CD4-positive, alpha-beta T cell (primary cell): ENCODE results near the gene CTSD. TPM values are rescaled to one million over a fixed set of nuclear protein-coding genes. Genes with fewer than 3 reads are reported as not detected.

Source experiments
- ATAC-seq: fragments of 200-7000 bp; cut with Tn5 transposase; one replicate; pipeline ENCODE4 v1.10.0; 2022; ENCODE audit warnings: mild to moderate bottlenecking; ENCODE audit not compliant: poor library complexity
- CTCF ChIA-PET: fragments of 350-600 bp; sonication (Branson Sonifier 250); formaldehyde crosslinking; loops from one replicate; lab custom pipeline; 2021; ENCODE audit warnings: antibody characterized with exemption, inconsistent platforms; lab: Charles Lee
- POLR2A ChIA-PET: fragments of 350-600 bp; sonication (Branson Sonifier 250); formaldehyde crosslinking; loops from one replicate; lab custom pipeline; 2021; ENCODE audit warnings: antibody characterized with exemption, inconsistent platforms; lab: Charles Lee
- DNase-seq, 14 experiments: peaks; one replicate each; pipeline ENCODE4 v3.0.0-alpha.2; 2013 to 2020; ENCODE audit warnings: mixed read lengths in 2 of 14
- H3K27ac ChIP-seq, 2 donors: one replicate each; pipeline versions ENCODE4 v1.5.1 to v1.7.0; 2013; ENCODE audit warnings: low read length in 2 of 2, low read depth in 1 of 2, mild to moderate bottlenecking in 1 of 2
- H3K27me3 ChIP-seq, 2 experiments: 1 replicate in 1 of 2; 2 replicates in 1 of 2; pipeline versions ENCODE4 v1.6.1 to v1.7.0; 2013; ENCODE audit warnings: low read length in 2 of 2, control low read depth in 1 of 2, mild to moderate bottlenecking in 1 of 2, moderate library complexity in 1 of 2; ENCODE audit not compliant: insufficient read depth in 2 of 2, control insufficient read depth in 1 of 2
- H3K36me3 ChIP-seq: one replicate; pipeline ENCODE4 v1.6.1; 2013; ENCODE audit warnings: low read length, control low read depth; ENCODE audit not compliant: insufficient read depth
- H3K4me1 ChIP-seq: one replicate; pipeline ENCODE4 v1.6.1; 2013; ENCODE audit warnings: low read length, control low read depth; ENCODE audit not compliant: insufficient read depth
- H3K4me3 ChIP-seq: one replicate; pipeline ENCODE4 v1.5.1; 2013; ENCODE audit warnings: mild to moderate bottlenecking, low read length, moderate library complexity
- H3K9me3 ChIP-seq, 2 experiments: 1 replicate in 1 of 2; 2 replicates in 1 of 2; pipeline versions ENCODE4 v1.6.1 to v1.7.0; 2013; ENCODE audit warnings: low read length in 2 of 2, mild to moderate bottlenecking in 2 of 2, control low read depth in 1 of 2, moderate library complexity in 1 of 2; ENCODE audit not compliant: control insufficient read depth in 1 of 2, insufficient read depth in 1 of 2
- H3K27ac Mint-ChIP-seq: one replicate; pipeline ENCODE4 v1.8.0; 2020; ENCODE audit warnings: mixed read lengths
- H3K27me3 Mint-ChIP-seq: one replicate; pipeline ENCODE4 v1.8.0; 2021; ENCODE audit warnings: mixed read lengths
- H3K36me3 Mint-ChIP-seq: one replicate; pipeline ENCODE4 v1.8.0; 2021; ENCODE audit warnings: low read depth, mixed read lengths
- H3K4me1 Mint-ChIP-seq: one replicate; pipeline ENCODE4 v1.8.0; 2021; ENCODE audit warnings: low read depth, mixed read lengths
- H3K4me3 Mint-ChIP-seq: one replicate; pipeline ENCODE4 v1.8.0; 2020; ENCODE audit warnings: mild to moderate bottlenecking, mixed read lengths
- H3K9me3 Mint-ChIP-seq: one replicate; pipeline ENCODE4 v1.8.0; 2020; ENCODE audit warnings: mixed read lengths
- CTCF ChIP-seq: fragments of 200-600 bp; IDR thresholded peaks from one replicate; pipeline ENCODE4 v1.8.0; 2022; ENCODE audit warnings: antibody characterized with exemption, mild to moderate bottlenecking
- intact Hi-C, 2 experiments: fragments of 100-400 bp; cut with DNase I in 1 of 2; cut with micrococcal nuclease in 1 of 2; formaldehyde crosslinking; loops; one replicate each; pipeline versions ENCODE4 v1.15.1 to v1.9.0; 2023 to 2025; cut with DNase I, micrococcal nuclease
- total RNA-seq, 174 experiments: library from RNA in 2 of 174; stranded (reverse) in 2 of 174; gene quantifications; one replicate each; pipeline ENCODE4 v1.2.3 and lab custom pipeline; 2021 to 2026

CTSD gene
- total RNA-seq, 2 experiments from 2014 or later = 63.3 to 71.3 TPM

- no peak overlapping the region for H3K27ac ChIP-seq
- Mint-ChIP-seq H3K4me3 (no peak overlapping the region), H3K27ac (no peak overlapping the region)
Measured at GRCh38 chr11:1779034-1779805, 15.5 kb upstream of the CTSD start.

GRCh38 chr11:1778141-1778911 is 14.6 kb upstream of the CTSD start:
- ChIA-PET POLR2A (no interaction called here), CTCF (no interaction called here)
- no peak for DNase-seq
- Histone ChIP-seq H3K4me3 (no peak overlapping the region), H3K9me3 (no peaks in the 10 kb centered on the region), H3K27ac (no peak overlapping the region), H3K27me3 (peaks cover 0 to 2% of the 10 kb centered on the region in 2 experiments), H3K36me3 (no peaks in the 10 kb centered on the region), H3K4me1 (peaks cover 11% of the 10 kb centered on the region)
- no peaks in the 10 kb centered on the region for H3K4me1 Mint-ChIP-seq
- no peaks in the 10 kb centered on the region for H3K9me3 Mint-ChIP-seq
- intact Hi-C loops = loop anchor here in 1 of 2 experiments (5.0 kb wide), 1 partner anchor 41 kb away; no protein-coding TSS in a partner anchor
- no peak overlapping the region for H3K27ac Mint-ChIP-seq
- no peak for TF ChIP-seq CTCF
- H3K36me3 Mint-ChIP-seq = no peaks in the 10 kb centered on the region
- no peak overlapping the region for H3K4me3 Mint-ChIP-seq
- no peak for ATAC-seq
- H3K27me3 Mint-ChIP-seq = no peaks in the 10 kb centered on the region

More at GRCh38 chr11:1779034-1779805, 15.5 kb upstream of the CTSD start:
- ChIA-PET CTCF (no interaction called here), POLR2A (no interaction called here)
- Mint-ChIP-seq H3K27me3 (no peaks in the 10 kb centered on the region), H3K36me3 (no peaks in the 10 kb centered on the region), H3K4me1 (no peaks in the 10 kb centered on the region), H3K9me3 (no peaks in the 10 kb centered on the region)
- Histone ChIP-seq H3K9me3 (no peaks in the 10 kb centered on the region), H3K4me1 (peaks cover 12% of the 10 kb centered on the region), H3K27me3 (peaks cover 0 to 2% of the 10 kb centered on the region in 2 experiments), H3K4me3 (no peak overlapping the region), H3K36me3 (no peaks in the 10 kb centered on the region)
- TF ChIP-seq CTCF = no peak
- no peak for DNase-seq
- ATAC-seq = no peak
- intact Hi-C loops = loop anchor here in 1 of 2 experiments (5.0 kb wide), 1 partner anchor 42 kb away; no protein-coding TSS in a partner anchor

- H3K4me1 ChIP-seq = peaks cover 16% of the 10 kb centered on the region
- TF ChIP-seq CTCF = no peak
- no peaks in the 10 kb centered on the region for H3K36me3 Mint-ChIP-seq
- intact Hi-C loops = loop anchor here in 1 of 2 experiments (5.0 kb wide), 1 partner anchor 40 kb away; no protein-coding TSS in a partner anchor
- H3K9me3 ChIP-seq = no peaks in the 10 kb centered on the region
- ChIA-PET POLR2A (no interaction called here), CTCF (no interaction called here)
- no peak overlapping the region for H3K4me3 Mint-ChIP-seq
- H3K4me1 Mint-ChIP-seq = peaks cover under 1% of the 10 kb centered on the region
- no peaks in the 10 kb centered on the region for H3K27me3 Mint-ChIP-seq
- no peak overlapping the region for H3K27ac ChIP-seq
- H3K4me3 ChIP-seq = no peak overlapping the region
- H3K27me3 ChIP-seq = peaks cover 0 to 2% of the 10 kb centered on the region in 2 experiments
- H3K36me3 ChIP-seq = no peaks in the 10 kb centered on the region
- DNase-seq = peak in 1 of 14 experiments; percentile 47
- no peak overlapping the region for H3K27ac Mint-ChIP-seq
- no peaks in the 10 kb centered on the region for H3K9me3 Mint-ChIP-seq
- no peak for ATAC-seq
Measured at GRCh38 chr11:1777737-1778136, 14.0 kb upstream of the CTSD start.
